Activated CD4-positive, CD25-positive, alpha-beta regulatory T cell treated with anti-CD3 and anti-CD28 coated beads, Interleukin-2, amount 50 U/mL, for 16 hours (primary cell): ENCODE results near the gene CCDC80.

ENCODE experiments used
- DNase-seq: peaks from one replicate; pipeline ENCODE4 v3.0.0-alpha.2; 2020; ENCODE audit warnings: low read depth, low spot score

CCDC80 gene

DNA sequence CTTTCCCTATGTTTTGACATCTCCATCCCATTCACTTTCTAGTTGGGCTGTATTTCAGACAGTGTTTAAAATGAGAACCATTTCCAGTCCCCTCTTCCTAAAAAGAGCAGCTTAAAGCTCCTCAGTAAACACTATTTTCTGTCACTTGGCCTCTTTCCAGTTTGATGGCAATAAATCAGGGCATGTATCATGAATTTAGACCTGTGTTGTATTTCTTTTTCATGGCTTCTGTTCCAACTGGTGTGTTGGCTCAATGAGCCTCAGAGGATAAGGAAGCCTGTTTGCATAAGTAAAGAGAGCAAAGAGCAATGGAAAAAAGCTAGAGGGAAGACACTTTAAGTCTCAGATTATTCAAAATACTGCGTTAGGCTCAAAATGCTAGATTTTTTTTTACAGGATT is 7.2 kb downstream of the CCDC80 start:
- DNase-seq: no peak

DNA sequence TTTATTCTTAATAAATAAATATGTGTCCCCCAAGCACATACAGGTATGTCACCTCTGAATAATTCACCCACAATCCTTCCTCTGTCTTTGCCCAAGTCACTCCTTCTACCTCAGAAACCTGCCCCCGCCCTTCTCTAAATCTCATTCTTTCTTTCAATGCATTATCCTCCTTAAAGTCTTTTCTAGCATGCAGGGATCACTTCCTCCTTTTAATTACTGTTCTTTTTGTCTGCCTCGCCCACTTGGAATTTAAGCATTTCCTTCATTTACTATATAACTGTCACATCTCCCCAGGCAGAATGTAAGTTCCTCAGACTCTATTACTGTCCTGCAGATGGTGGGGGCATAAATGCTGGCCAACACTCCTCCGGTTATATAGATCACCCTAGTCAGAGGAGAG is 7.8 kb downstream of the CCDC80 start:
- DNase-seq: no peak

DNA sequence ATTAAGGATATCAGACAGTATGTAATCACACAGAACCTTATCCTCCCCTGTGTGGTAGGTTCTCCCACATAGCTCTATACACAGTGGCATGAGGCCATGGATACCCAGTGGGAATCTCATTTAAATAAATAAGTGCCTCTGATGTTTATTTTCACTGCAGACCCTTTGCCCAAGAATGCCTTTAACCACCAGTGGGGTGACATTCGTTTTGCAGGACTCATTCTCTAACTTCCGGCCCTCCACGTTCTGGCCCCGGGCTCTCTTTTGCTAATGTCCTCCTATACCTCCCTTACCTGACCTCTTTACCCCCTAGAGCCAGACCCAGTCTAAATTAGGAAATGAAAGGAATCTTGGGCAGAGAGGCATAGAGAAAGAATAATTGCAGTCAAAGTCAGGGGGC is 8.3 kb downstream of the CCDC80 start:
- DNase-seq: no peak

DNA sequence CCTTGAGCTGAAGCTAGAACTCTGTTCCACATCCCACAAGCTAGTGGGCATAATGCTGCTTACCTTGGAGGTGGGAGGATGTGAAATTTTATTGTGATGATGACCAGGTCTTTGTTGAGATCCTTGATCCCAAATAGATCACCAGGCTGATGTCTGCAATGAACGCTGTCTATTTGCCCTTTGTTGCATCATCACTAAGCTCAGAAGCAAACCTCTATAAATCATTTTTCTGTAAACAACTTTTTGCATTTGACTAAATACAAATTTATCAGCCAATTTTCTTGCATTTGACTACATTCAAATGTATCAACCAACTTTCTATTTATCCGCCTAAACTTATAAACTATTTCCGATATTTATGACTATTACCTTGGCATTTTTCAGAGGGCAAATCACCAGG is 9.7 kb downstream of the CCDC80 start:
- DNase-seq: no peak

DNA sequence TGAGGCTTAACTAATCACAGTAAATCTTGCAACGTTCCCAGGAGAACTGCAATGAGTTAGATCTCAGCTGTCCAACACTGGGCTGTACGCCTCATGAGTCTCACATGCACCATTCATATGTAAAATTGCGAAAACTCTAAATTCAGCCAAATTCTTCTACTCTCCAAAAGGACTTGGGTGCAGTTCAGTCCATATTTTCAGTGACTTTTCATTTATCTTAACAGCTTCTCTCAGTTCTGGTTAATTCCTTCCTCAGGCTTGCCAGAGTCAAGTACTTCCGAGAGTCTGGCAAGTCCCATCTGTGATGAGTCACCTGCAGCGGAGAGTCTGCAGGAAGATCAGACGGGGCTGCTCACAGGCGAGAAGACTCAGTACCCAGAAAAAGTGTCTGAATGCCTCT is 11.5 kb downstream of the CCDC80 start:
- DNase-seq: no peak

DNA sequence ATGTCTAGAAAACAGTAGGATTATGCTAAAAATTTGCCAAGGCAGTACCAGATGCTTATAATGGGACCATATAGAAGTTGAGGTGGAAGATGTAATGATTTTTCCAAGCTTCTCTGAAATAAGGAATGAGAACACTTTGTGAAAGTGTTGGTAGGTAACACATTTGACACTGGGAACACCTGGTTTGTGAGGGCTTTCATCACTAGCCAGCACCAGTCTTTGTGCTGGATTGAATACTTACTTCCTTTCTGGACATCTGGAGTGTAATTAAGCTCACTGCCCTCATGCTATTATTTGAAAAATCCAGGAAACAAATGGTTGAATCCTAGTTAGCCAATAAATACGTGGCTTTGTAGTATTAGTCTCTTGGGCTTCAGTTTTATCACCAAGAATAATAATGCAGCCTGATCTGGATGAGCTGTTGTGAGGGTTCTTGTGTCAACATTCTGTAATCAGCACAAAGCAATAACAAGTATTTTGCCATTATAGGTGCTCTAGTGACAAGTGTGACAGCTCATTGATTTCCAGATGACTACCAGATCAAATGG is 12.9 kb downstream of the CCDC80 start:
- no peak for DNase-seq

DNA sequence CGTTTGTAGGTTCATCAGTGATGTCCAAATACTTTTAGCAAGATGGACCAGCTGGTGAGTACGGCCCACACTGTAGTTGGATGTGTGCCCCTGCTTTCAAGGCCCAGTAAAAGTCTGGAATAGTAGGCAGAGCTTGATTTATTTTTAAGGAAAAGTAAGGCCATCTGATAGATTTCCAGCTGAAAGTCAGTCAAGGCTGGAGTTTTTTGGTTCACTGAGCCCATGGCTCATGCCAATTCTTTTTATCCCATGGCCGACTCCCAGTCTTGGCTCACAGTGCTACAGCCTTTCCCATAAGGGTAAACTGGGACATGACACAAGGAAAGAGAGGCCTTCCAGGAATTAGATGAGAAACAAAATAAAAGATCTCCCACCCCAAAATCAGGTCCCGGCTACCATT is 13.5 kb downstream of the CCDC80 start:
- no peak for DNase-seq

DNA sequence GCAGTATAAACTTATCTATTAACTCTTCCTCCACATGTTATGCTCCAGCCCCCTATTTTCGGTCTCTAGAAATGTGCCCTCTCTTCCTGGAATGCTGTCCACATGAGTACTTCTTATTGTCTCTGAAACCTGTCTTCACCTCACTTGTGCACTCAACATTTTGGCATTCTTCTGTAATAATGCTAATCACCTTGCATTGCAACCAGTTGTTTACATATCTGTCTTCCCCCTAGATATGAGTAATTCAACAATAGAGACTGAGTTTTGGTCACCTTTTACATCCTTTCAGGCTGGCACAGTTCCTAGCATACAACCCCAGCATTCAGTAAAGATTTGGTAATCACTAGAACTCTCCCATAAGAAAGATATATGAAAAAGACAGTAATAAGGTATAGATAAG is 17.2 kb downstream of the CCDC80 start:
- DNase-seq: no peak

DNA sequence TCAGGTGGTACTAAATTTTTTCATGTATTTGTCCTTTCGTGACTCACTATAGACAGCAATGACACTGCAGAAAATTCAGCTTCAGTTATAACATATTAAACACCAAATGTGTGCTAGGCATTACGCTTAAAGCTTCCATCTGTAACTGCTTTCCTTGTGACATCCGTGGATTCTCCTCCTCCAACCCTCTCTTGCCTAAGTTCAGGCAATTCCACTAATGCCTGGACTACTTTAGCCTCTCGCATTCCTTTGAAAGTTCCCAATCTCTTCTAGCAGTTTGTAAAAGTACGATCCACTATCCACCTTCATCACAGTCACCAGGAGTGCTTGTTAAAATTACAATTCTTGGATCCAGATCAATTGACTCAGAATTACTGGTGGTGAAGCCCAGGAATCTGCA is 17.7 kb downstream of the CCDC80 start:
- no peak for DNase-seq

DNA sequence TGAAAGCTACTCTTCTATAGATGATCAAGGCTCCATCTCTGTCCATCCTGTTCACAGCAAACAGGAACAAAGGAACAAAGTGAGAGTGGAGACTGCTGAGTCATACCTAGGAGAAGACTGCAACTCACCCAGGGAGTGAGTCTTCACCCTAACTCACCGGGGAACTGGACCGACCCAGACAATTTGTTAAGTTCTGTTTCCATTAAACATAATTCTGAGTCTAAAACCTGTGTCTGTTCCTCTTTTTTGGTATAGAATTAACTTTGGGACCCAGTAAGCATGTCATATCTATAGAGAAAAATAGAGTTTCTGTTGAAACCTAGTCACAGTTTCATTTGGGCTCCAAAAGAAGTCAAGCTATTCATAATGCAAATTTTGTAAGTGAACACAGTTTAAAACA is 21.6 kb downstream of the CCDC80 start:
- no peak for DNase-seq

DNA sequence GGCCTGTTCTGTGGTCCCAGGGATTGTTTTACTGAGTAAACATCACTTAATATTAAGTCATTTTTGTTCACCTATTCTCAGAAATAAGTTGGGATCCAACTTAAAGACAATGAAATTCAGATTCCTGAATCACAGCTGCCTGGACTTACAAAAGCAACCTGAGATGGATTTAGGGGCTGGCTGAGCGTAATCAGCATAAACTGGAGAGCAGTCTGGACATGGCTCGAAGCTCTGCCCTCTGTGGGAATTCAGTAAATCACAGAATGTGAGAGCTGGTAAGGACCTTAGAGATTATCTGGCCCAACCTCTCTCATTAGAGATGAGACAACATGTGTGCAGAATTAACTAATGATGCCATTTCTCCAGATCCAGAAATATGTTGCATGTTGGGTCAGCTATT is 23.7 kb downstream of the CCDC80 start:
- DNase-seq: no peak

DNA sequence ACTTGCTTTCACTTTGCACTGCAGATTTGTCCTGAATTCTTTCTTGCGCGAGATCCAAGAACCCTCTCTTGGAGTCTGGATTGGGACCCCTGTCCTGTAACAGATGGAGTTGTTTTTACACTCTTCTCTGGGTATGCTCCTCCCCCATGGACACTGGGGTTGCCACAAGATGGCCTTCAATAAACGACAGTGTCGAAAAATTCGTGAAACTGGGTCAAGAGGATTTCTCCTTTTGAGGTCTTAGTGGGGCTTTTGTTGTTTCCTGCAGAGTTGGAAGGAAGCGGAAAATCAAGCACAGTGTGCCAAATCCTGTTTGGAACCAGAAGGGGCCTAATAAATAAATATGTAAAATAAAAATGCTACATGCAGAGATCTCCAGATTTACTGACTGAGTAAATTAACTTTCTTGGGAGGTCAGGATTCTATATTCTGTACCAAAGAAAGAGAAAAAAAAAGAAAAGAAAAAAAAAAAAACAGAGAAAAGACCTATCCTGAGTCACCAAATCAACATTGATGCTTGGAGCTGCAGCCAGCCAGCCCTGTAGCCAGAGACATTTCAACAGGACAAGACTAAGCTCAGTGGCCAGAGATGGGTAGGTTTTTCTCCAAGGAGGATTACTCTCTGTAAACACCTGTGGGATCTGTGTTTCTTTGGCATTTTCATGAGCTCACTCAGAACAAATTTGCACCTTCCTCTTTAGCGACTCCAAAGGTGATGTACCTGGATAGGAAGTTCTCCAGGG is 24.8 kb downstream of the CCDC80 start:
- DNase-seq: no peak

DNA sequence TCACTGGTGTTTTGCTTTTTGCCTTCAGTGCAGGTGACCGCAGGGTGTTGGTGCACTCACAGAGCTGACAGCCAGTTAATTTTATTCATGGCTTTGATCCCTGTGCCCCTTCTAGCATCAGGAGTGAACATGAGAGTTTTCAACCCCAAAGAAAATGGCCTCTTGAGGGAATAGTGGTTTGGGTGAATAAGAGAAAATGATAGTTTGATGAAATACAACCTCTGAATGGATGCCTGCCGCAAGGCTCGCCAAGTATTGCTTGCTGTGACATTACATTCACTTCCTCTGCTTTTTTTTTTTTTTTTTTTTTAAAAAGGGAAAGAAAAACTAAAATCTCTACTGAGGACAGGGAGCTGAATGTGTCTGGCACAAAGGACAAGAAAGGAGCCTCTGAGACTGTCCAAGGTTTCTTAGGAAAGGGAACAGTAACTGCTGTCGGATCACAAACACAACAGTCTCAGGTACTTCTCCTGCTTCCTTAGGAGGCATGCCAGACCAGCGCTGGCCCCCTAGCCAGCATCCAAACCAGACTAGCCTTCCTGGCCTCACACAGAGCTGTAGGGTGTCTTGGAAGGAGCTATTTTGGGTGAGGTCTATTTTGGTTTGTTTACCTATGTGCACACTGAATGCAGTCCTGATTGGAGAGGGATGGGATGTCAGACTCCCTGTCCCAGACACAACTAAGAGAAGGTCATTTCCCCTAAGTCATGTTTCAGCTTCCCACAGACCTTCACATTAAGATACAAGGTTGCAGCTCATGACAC is 29.0 kb downstream of the CCDC80 start:
- no peak for DNase-seq

DNA sequence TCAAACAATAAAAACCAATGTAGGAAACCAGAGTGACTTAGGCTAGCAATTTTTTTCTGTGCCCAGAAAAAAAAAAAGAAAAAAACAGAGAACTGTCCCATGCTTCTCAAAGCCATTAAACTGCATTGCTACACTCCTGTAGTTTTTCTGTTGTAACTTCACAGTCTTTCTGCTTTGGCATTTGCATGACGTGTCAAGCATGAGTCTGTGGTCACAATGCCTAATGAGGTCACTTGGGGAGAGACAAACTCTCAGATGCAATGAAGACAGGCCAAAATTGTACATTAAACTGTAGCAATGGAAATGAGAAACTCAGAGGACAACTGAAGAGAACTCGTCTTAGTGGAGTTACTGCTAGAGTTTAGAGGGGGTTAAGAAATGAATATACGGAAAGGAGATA is 30.8 kb downstream of the CCDC80 start:
- DNase-seq: no peak

DNA sequence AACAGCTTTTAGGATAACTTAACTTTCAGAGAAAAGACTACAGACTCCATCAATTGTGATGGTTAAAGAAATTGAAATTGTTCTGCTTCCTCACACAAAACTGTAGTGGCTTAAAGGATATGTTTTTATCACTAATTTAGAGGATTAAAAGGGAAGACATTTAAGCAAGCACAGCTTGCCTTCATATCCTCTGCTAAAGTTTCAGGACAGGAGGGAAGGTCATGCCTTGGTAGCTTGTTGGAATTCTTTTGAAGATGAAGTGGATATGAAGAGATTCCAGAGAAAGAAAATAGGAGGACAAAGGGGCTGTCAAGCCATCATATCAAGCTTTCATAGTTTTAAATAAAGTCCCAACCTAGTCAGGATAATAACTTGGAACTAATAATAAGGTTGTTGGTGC is 33.1 kb downstream of the CCDC80 start:
- no peak for DNase-seq

DNA sequence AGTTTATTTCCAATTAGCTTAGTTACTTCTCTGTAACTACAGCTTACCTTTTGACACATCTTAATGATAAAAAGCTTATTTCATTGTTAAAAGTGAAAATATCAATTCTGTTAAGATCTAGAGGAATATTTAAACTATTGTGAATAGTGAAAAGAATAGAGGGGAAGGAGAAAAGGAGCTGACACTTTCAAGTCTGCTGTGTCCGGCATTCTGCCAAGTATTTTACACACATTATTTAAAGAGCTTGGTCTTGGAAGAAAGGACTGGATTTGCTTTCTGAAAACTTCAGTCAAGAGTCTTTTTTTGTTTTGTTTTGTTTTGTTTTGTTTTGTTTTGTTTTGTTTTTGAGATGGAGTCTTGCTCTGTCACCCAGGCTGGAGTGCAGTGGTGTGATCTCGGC is 34.8 kb downstream of the CCDC80 start:
- no peak for DNase-seq

DNA sequence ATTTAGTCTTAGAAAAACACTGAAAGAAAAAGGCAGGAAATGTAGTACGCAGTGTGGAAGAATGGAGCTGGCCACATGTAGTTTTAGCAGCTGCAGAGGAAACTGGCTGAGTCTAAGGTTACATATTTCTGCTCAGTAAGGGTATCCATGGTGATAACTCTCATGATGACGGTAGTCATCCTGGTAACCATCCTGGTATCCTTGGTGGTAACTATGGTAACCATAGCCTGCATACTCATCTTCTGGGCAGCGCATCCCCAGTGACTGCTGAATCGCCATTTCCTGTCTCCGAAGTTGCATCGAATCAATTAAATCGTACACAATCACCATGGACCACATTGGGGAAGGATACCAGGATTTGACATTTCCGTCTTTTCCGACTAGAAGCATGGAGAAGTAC is 35.7 kb downstream of the CCDC80 start:
- DNase-seq: no peak

DNA sequence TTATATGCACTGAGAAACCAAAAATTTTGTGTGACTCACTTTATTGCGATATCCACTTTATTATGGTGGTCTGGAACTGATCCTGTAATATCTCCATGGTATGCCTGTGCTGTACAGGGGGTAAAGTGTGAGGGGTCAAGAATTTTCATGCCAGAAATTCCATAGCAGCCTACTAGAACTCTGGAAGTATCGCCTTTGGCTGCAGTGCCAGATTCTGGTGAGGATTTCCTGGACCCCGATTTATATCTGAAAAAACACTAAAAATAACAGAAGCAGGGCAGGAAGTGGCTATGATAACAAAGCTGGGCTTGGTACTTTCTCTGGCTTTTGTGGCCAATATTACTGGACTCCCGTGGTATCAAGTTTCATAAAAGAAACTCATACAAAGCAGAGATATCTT is 36.4 kb downstream of the CCDC80 start:
- DNase-seq: no peak

DNA sequence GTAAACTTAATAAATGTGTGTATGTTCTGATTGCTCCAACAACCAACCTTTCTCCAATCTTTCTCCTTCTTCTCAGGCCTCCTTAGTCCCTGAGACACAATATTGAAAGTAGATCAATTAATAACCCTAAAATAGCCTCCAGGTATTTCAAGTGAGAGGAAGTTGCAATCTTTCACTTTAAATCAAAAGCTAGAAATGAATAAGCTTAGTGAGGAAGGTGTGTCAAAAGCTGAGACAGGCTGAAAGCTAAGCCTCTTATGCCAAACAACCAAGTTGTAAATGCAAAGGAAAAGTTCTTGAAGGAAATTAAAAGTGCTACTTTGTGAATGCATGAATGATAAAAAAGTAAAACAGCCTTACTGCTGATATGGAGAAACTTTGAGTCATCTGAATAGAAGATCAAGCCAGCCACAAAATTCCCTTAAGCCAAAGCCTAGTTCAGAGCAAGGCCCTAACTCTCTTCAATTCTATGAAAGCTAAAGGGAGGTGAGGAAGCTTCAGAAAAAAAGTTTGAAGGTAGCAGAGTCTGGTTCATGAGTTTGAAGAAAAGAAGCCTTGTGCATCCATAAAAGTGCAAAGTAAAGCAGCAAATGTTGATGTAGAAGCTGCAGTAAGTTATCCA is 38.6 kb downstream of the CCDC80 start:
- no peak for DNase-seq

DNA sequence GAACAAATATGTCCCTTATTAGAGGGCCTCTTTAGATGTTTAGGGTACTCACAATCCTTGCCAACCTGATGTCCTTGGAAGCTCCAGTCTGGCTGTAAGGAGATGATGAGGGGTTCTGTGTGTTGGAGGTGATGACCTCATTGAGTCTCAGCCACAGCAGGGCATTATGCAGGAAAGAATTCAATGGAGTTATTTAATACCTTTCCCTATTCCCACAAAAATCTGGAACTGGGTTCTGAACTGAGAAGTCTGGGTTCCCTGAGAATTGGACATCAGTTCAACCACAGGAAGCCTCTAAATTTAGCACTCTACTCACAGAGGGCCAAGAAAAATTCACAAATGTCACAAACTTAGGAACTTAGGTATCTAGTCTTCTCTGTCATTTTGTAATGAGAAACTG is 42.2 kb downstream of the CCDC80 start:
- no peak for DNase-seq

DNA sequence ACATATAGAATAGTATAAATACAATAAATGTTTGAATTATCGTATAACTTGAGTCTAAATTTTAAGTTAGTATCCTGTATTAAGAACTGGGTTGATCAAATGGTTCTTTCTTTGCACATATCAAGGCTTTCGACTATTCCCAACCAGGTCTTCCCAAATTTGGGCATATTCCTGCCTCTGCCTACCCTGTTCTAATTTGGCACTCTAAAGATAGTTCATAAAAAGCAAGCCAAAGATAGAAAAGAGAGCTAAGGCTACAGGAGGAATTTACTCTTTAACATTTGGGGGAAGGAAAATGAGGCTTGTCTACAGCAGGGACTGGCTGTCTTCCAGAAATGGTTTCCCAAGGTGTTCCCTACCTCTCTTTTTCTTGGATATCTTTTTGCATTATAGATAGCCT is 43.0 kb downstream of the CCDC80 start:
- no peak for DNase-seq

DNA sequence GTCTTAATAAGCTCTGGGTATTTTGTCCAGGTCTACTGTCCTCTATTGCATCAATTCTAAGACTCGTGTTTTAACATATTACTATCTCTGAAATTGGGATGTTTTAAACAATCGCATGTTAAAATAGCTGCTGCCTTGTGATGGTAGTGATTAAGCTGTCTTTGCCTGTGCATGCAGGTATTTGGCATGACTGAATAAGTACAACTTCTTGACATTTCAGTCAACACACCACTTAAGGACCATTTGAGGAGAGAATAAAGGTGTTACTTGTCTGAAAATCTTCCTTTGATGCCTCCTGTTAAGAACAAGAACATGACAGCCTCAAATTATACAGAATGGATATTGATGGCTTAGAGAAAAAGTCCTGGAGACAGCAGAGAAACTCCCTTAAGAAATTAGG is 46.1 kb downstream of the CCDC80 start:
- no peak for DNase-seq

DNA sequence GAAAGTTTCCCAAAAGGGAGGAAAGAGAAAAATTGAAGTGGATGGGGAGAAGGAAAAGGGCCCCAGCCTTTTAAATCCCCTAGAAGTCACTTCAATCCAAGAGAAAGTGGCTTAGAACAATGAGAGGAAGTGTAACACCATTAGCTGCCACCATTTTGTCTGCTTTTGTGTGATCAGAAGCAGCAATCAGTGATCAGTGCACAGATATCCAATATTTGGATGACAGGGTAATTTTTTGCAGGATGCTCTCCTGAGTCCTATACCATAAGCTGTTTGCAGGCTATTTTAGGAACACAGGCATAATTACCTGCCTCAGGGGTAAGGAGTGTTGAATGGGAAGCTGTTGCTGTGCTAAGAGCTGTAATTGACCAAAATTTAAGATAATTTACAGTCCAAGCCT is 47.7 kb downstream of the CCDC80 start:
- no peak for DNase-seq
